ENCODE measurements around the gene RPS6KA4.

Gene RPS6KA4

GRCh38 chr11:64349404-64349803, 9.6 kb upstream of the RPS6KA4 start:
- no peak for DNase-seq

- DNase-seq = no peak
Measured at GRCh38 chr11:64351136-64351631, 7.8 kb upstream of the RPS6KA4 start.

DNA sequence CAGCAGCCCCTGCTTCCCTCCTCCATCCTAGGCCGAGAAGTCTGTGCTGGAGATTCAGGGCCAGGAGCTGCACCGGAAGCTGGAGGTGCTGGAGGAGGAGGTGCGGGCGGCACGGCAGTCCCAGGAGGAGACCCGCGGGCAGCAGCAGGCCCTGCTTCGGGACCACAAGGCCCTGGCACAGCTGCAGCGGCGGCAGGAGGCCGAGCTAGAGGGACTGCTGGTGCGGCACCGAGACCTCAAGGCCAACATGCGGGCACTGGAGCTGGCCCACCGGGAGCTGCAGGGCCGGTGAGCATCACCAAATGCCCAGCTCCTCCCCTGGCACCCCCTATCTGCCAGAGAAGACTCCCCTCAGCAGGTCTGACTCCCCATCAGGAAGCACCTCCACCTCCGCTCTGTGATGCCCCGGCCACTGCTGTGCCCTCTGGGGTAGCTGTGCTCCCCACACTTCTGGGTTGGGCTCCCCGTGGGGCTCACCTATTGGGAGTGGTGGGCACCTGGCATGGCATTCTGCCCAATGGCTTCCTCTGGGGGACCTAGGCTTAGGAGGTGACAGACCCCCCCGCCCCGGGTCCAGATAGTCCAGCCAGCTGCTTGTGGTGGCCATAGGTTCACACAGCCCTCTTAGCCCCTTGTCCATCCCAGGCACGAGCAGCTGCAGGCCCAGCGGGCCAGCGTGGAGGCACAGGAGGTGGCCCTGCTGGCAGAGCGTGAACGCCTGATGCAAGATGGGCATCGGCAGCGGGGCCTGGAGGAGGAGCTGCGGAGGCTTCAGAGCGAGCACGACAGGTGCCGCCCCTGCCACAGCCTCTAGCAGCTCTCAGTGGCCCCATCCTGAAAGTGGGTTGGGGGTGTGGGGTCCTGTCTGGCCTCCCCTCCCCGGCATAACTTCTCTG, 6.6 kb upstream of the RPS6KA4 start:
- no peak for DNase-seq

- no peak for DNase-seq
Measured at GRCh38 chr11:64352995-64353714, 5.8 kb upstream of the RPS6KA4 start.

DNA sequence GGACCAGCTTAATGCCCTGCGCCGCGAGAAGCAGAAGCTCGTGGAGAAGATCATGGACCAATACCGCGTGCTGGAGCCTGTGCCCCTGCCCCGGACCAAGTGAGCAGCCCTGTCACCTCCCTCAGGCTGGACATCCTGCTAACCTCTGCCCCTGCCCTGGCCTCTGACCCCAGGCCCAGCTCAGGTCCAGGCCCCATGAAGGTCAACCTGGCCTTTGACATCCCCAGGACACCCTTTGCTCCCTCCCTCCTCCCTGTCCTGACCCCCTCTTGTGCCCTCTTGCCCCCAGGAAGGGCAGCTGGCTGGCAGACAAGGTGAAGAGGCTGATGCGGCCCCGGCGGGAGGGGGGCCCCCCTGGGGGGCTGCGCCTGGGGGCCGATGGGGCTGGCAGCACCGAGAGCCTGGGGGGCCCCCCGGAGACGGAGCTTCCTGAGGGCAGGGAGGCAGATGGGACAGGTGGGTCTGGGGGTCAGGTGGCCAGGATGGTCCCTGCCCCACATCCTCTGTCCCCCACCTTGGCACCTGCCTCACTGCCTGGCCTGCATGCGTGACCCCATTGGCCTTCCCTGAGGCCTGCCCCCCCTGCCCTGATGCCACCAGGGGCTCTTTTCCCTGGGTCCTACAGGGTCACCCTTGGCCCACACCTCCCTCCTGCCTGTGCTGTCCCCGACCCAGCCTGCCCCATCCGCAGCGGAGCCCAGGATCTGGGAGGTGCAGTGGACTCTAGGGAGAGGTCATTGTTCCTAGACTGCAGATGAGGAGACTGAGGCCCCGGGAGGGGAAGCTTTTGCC, 5.1 kb upstream of the RPS6KA4 start:
- no peak for DNase-seq

DNA sequence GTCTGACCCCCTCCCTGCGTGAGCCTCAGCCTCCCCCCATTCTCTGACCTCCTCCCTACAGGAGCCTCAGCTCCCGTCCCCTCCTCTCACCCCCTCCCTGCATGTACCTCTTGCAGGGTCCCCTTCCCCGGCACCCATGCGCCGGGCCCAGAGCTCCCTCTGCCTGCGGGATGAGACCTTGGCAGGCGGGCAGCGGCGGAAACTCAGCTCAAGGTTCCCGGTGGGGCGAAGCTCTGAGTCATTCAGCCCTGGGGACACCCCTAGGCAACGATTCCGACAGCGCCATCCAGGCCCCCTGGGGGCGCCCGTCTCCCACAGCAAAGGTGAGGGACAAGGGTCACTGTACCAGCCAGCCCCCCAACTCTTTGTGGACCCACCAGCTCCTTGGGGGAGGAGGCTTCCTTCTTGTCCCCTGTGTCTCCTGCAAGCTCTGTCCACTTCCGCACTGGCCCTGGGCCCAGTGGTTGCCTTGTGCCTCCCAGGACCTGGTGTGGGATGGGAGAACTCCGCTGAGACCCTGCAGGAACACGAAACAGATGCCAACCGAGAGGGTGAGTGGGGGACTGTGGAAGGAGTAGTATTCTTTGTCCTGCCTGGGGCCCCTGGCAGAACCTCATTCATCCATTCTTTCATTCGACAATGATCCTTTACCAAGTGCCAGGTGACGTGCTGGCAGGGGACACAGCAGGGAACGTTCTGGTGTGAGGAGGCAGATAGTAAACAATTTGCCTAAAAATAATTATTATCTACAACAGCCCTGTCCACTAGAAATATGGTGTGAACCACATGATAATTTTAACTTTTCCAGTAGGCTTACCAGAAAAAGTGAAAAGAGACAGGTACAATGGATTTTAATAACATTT, 3.7 kb upstream of the RPS6KA4 start:
- no peak for DNase-seq

- no peak for DNase-seq
Measured at GRCh38 chr11:64356498-64357411, 2.2 kb upstream of the RPS6KA4 start.

DNA sequence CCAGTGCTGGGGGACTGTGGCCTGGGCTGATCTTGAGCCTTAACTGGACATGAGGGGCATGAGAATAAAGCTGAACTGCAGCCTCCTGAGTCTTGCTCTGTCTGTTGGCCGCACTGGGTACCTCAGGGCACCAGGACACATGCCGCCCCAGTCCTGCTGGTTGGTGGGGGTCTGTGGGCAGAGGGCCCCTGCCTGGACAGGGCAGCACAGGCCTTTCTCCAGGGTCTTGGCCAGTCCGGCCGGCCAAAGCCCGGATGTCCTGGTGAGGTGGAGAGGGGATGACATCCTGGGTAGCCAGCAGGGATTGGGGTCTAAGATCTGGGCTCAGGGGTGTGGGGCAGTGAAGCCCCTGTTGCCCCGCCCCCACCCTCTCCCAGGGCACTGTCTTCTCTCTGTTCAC, 1.5 kb upstream of the RPS6KA4 start:
- DNase-seq = no peak

- no peak for DNase-seq
Measured at GRCh38 chr11:64357904-64358535, 942 bp upstream of the RPS6KA4 start.

DNA sequence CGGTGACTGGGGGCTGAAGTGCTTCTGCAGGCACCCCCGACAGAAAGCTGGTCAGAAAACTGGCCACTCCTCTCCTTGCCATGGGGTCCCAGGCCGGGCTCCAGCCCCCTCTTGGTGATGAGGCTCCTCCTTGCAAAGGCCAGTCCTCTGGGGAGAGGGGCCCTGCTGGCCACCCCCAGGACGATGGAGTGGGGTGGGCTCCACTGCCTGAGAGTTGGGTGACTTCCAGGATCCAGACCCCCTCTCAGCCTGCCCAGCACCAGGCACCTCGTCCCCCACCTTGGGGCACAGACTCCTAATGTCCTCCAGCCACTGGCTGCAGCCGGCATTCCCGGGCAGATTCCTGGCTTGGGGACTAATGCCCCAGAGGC, 441 bp upstream of the RPS6KA4 start:
- no peak for DNase-seq

GRCh38 chr11:64359712-64360445, 917 bp downstream of the RPS6KA4 start:
- DNase-seq = no peak

DNA sequence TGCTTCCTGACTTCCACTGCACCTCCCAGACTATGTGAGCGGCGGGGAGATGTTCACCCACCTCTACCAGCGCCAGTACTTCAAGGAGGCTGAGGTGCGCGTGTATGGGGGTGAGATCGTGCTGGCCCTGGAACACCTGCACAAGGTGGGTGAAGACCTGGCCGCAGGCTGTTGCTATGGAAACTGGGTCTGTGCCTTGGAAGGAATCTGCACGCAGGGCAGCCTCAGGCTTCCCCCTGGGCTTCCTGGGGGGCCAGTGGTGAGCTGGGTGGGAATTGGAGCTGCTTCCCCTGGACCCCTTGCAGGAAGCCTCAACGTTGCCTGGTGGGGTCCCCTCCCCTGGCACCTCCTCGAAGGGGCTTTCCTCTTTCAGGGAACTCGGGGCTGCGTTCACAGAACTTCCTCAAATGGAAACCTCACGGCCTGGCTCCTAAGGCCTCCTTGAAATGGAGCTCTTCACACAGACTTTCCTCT, 1.5 kb downstream of the RPS6KA4 start:
- DNase-seq = no peak

DNA sequence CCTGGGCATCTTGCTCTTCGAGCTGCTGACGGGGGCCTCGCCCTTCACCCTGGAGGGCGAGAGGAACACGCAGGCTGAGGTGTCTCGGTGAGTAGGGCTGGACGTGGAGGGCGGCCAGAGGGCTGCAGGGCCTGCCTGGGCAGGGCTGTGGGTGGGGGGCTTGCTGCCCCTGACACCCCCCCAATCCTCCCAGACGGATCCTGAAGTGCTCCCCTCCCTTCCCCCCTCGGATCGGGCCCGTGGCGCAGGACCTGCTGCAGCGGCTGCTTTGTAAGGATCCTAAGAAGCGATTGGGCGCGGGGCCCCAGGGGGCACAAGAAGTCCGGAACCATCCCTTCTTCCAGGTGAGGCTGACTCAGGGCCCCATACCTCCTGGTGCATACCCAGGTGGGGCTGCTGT, 2.7 kb downstream of the RPS6KA4 start:
- DNase-seq = no peak

GRCh38 chr11:64362339-64362738, 3.4 kb downstream of the RPS6KA4 start:
- no peak for DNase-seq

DNA sequence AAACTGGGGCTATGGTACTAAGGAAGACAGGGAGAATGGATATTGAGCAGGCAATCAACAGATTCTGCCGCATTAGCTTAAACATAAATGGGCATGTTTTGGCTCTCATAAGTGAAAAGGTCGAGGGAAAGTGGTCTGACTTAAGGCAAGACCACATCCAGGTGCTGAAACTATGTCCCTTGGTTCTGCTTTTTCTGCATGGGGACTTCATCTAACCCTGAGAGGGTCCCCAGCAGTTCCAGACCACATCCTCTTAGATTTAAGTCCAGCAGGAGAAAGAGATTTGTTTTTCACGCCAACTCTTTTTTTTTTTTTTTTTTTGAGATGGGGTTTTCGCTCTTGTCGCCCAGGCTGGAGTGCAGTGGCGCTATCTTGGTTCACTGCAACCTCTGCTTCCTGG, 5.5 kb downstream of the RPS6KA4 start:
- no peak for DNase-seq

GRCh38 chr11:64364911-64365310, 5.9 kb downstream of the RPS6KA4 start:
- no peak for DNase-seq

- no peak for DNase-seq
Measured at GRCh38 chr11:64366751-64367150, 7.8 kb downstream of the RPS6KA4 start.

DNA sequence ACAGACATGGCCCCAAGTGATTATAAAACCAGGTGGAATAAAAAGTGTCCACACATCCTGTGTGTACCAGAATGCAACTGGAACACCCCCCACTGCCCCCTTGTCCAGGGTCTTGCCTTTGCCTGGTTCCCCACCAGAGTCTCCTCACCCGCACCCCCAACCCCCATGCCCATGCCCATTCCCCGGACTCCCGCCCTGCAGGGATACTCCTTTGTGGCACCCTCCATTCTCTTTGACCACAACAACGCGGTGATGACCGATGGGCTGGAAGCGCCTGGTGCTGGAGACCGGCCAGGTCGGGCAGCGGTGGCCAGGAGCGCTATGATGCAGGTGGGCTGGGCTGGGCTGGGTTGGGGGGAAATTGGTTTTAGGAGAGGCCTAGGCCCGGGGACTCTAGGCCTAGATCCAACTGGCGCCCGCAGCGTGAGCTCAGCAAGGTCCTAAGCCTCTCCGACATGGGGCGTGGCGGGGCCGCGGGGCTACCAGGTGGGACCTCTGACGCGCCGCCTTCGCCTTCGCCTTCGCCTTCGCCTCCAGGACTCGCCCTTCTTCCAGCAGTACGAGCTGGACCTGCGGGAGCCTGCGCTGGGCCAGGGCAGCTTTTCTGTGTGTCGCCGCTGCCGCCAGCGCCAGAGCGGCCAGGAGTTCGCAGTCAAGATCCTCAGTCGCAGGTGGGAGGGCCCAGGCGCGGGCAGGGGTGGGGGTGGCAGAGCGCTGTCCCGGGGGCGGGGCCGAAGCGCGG, 9.1 kb downstream of the RPS6KA4 start:
- DNase-seq = no peak

DNA sequence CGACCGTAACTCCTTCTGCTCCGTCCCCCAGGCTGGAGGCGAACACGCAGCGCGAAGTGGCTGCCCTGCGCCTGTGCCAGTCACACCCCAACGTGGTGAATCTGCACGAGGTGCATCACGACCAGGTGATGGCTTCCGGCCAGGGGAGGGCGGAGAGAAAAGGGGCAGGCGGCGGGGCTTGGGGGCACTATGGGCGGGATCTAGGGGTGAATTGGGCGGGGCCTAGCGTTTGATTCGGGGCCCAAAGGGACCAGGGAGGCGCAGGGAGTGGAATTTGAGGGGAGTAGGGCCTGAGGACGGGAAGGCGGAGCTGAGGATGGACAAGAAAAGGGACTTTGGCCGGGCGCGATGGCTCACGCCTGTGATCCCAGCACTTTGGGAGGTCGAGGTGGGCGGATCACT, 9.7 kb downstream of the RPS6KA4 start:
- no peak for DNase-seq

All from NCI-H2029 treated with DMSO at 0.1 percent for 48 hours (cell line).